Gastrocnemius medialis (tissue), 4 donors: ENCODE data around the gene KCND3. TPM values are rescaled to one million over a fixed set of nuclear protein-coding genes. Genes with fewer than 3 reads are reported as not detected.

Experiments used
- ATAC-seq, 2 donors: fragments of 150-250 bp; one replicate each; pipeline ENCODE4 v1.9.1; 2016
- DNase-seq, 2 donors: peaks; one replicate each; pipeline ENCODE4 v3.0.0-alpha.2; 2019
- H3K27ac ChIP-seq, 4 donors: fragments of 200-600 bp; sonication (generic); 1 replicate in 1 of 4; 2 replicates in 3 of 4; pipeline ENCODE4 v1.5.1; 2016 to 2018; ENCODE audit warnings: mild to moderate bottlenecking in 2 of 4, moderate library complexity in 1 of 4
- H3K27me3 ChIP-seq, 3 donors: fragments of 200-600 bp; sonication (generic) in 2 of 3; 1 replicate in 1 of 3; 2 replicates in 2 of 3; pipeline versions ENCODE4 v1.5.1 to v1.6.0; 2016 to 2019; ENCODE audit warnings: mild to moderate bottlenecking in 1 of 3, moderate library complexity in 1 of 3
- H3K36me3 ChIP-seq, 2 donors: fragments of 200-600 bp; sonication (generic) in 1 of 2; one replicate each; pipeline ENCODE4 v1.5.1; 2017 to 2018
- H3K4me1 ChIP-seq, 2 donors: fragments of 200-600 bp; sonication (generic) in 1 of 2; one replicate each; pipeline ENCODE4 v1.5.1; 2016 to 2017; ENCODE audit warnings: mild to moderate bottlenecking in 2 of 2
- H3K4me3 ChIP-seq, 4 donors: fragments of 200-600 bp; sonication (generic) in 3 of 4; 1 replicate in 1 of 4; 2 replicates in 3 of 4; pipeline ENCODE4 v1.5.1; 2016 to 2019; ENCODE audit warnings: mild to moderate bottlenecking in 2 of 4
- H3K9me3 ChIP-seq, 3 donors: fragments of 200-600 bp; sonication (generic) in 2 of 3; 1 replicate in 1 of 3; 2 replicates in 2 of 3; pipeline ENCODE4 v1.5.1; 2016 to 2019
- POLR2A ChIP-seq, 2 donors: fragments of 450-650 bp; IDR thresholded peaks; one replicate each; pipeline ENCODE4 v1.6.1; 2017; ENCODE audit warnings: antibody characterized with exemption in 2 of 2, mild to moderate bottlenecking in 2 of 2, moderate library complexity in 2 of 2
- in situ Hi-C, 4 donors: fragments of 200-750 bp; cut with MboI; loops; one replicate each; pipeline versions ENCODE4 v1.15.0 to v1.8.0; 2017; ENCODE audit warnings: low sequenced_read_pairs in 4 of 4
- intact Hi-C: fragments of 100-400 bp; cut with DNase I; formaldehyde crosslinking; loops from one replicate; pipeline ENCODE4 v1.15.1; 2023; ENCODE audit warnings: low total_unique reads
- total RNA-seq, 4 donors: library from RNA; depleted of rRNA; stranded (reverse); fragments of >200 nt; gene quantifications; one replicate each; pipeline versions ENCODE4 v1.1.0 to v1.2.3, GENCODE V29; 2016
- TF ChIP-seq, protein P1 (sequence below), 5 experiments: fragments of 450-650 bp in 3 of 5; fragments of 200-600 bp in 2 of 5; sonication (generic) in 2 of 5; IDR thresholded peaks in 4 of 5; conservative IDR thresholded peaks in 1 of 5; 1 replicate in 4 of 5; 2 replicates in 1 of 5; pipeline ENCODE4 v1.5.1; 2016 to 2019; ENCODE audit warnings: antibody characterized with exemption in 5 of 5, mild to moderate bottlenecking in 3 of 5, moderate library complexity in 3 of 5

The KCND3 gene
- total RNA-seq, 4 donors from 2014 or later: 1.2 to 2.6 (median 1.5) TPM

GRCh38 chr1:111909030-111909429 is 80.4 kb downstream of the KCND3 start:
- Histone ChIP-seq H3K27ac (no peak overlapping the region), H3K9me3 (no peaks in the 10 kb centered on the region), H3K27me3 (no peaks in the 10 kb centered on the region), H3K4me1 (peaks cover 12 to 13% of the 10 kb centered on the region in 2 donors), H3K4me3 (no peak overlapping the region), H3K36me3 (no peaks in the 10 kb centered on the region)
- ATAC-seq: no peak
- in situ Hi-C loops (no loop called here), intact Hi-C loops (loop anchor here (5.0 kb wide), 1 partner anchor 83 kb away; no protein-coding TSS in a partner anchor)
- TF ChIP-seq, protein P1, sequence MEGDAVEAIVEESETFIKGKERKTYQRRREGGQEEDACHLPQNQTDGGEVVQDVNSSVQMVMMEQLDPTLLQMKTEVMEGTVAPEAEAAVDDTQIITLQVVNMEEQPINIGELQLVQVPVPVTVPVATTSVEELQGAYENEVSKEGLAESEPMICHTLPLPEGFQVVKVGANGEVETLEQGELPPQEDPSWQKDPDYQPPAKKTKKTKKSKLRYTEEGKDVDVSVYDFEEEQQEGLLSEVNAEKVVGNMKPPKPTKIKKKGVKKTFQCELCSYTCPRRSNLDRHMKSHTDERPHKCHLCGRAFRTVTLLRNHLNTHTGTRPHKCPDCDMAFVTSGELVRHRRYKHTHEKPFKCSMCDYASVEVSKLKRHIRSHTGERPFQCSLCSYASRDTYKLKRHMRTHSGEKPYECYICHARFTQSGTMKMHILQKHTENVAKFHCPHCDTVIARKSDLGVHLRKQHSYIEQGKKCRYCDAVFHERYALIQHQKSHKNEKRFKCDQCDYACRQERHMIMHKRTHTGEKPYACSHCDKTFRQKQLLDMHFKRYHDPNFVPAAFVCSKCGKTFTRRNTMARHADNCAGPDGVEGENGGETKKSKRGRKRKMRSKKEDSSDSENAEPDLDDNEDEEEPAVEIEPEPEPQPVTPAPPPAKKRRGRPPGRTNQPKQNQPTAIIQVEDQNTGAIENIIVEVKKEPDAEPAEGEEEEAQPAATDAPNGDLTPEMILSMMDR (IDR thresholded peaks at IDR 0.05 in 4 of 5, conservative IDR thresholded peaks at IDR 0.05 in 1 of 5): no peak
- no peak for DNase-seq

GRCh38 chr1:111908011-111908621 is 81.4 kb downstream of the KCND3 start:
- peaks cover 15 to 22% of the 10 kb centered on the region in 2 donors for H3K4me1 ChIP-seq
- in situ Hi-C loops: no loop called here

DNA sequence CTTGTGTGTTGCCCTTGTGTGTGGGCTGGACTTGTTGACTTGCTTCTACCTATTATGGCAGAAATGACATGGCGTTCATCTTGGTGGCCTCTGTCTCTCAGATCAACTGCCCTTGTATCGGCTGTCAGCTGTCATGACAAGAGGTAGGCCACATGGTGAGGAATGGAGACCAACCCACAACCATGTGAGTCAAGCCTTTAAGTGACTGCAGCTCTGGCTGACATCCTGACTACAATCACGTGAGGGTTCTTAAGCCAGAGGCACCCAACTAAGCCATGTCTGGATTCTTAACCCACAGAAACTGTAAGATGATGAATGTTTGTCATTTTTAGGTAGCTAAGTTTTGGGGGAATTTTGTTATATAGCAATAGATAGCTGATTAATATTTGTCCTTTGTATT is 82.1 kb downstream of the KCND3 start:
- TF ChIP-seq, protein P1 (IDR thresholded peaks at IDR 0.05 in 4 of 5, conservative IDR thresholded peaks at IDR 0.05 in 1 of 5): no peak
- no peak for TF ChIP-seq POLR2A (IDR thresholded peaks at IDR 0.05)
- ATAC-seq (peak; percentile 27 to 43), DNase-seq (no peak)
- peaks cover 15 to 22% of the 10 kb centered on the region in 2 donors for H3K4me1 ChIP-seq
- H3K27ac ChIP-seq: no peak overlapping the region
- H3K27me3 ChIP-seq: no peaks in the 10 kb centered on the region
- in situ Hi-C loops (no loop called here), intact Hi-C loops (loop anchor here (5.0 kb wide), 1 partner anchor 85 kb away; no protein-coding TSS in a partner anchor)
- H3K4me3 ChIP-seq: no peak overlapping the region
- H3K36me3 ChIP-seq: no peaks in the 10 kb centered on the region
- no peaks in the 10 kb centered on the region for H3K9me3 ChIP-seq

More at GRCh38 chr1:111908011-111908621, 81.4 kb downstream of the KCND3 start:
- DNase-seq (no peak), ATAC-seq (no peak)
- intact Hi-C loops: loop anchor here (5.0 kb wide), 1 partner anchor 84 kb away; no protein-coding TSS in a partner anchor
- TF ChIP-seq, protein P1 (IDR thresholded peaks at IDR 0.05 in 4 of 5, conservative IDR thresholded peaks at IDR 0.05 in 1 of 5): no peak
- no peak for TF ChIP-seq POLR2A (IDR thresholded peaks at IDR 0.05)
- H3K9me3 ChIP-seq: no peaks in the 10 kb centered on the region
- no peak overlapping the region for H3K27ac ChIP-seq
- no peak overlapping the region for H3K4me3 ChIP-seq
- no peaks in the 10 kb centered on the region for H3K27me3 ChIP-seq
- no peaks in the 10 kb centered on the region for H3K36me3 ChIP-seq

DNA sequence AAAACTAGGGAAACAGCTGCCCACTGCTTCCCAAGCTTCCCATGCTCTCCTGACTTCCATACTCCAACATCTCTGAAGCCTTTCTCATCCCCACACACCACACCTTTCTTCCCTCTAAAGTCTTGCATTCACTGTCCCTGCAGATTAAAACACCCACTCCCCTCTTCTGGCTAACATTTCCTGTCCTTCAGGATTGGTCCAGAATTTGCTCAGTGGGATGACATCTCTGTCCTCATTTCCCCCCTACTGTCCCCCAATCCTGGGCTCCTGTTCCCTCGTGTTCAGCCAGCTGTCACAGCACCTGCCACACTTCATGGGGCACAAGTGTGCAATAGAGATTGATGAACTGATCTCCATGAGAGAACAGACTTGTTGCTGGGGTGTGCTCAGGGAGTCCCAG is 82.7 kb downstream of the KCND3 start:
- Histone ChIP-seq H3K36me3 (no peaks in the 10 kb centered on the region), H3K27me3 (no peaks in the 10 kb centered on the region), H3K4me1 (peaks cover 13 to 20% of the 10 kb centered on the region in 2 donors), H3K4me3 (no peak overlapping the region), H3K27ac (no peak overlapping the region), H3K9me3 (no peaks in the 10 kb centered on the region)
- intact Hi-C loops (loop anchor here (5.0 kb wide), 1 partner anchor 85 kb away; no protein-coding TSS in a partner anchor), in situ Hi-C loops (no loop called here)
- DNase-seq (no peak), ATAC-seq (no peak)
- TF ChIP-seq, protein P1 (IDR thresholded peaks at IDR 0.05 in 4 of 5, conservative IDR thresholded peaks at IDR 0.05 in 1 of 5): no peak
- no peak for TF ChIP-seq POLR2A (IDR thresholded peaks at IDR 0.05)
